Fibroblast of mammary gland (primary cell): ENCODE measurements around the gene TMEM19.

ENCODE experiments used
- DNase-seq: peaks from one replicate; pipeline ENCODE4 v3.0.0-alpha.2; 2010; ENCODE audit warnings: low read depth
- H3K4me3 ChIP-seq: 2 replicates; pipeline ENCODE4 v1.5.1; 2011; ENCODE audit warnings: low read depth, mild to moderate bottlenecking, low read length, moderate library complexity; ENCODE audit not compliant: control insufficient read depth
- CTCF ChIP-seq: conservative IDR thresholded peaks from 2 replicates; pipeline ENCODE4 v1.5.1; 2011; ENCODE audit warnings: low read depth, low read length, inconsistent platforms; ENCODE audit not compliant: control insufficient read depth, insufficient read depth

The TMEM19 gene

GRCh38 chr12:71727958-71728357 lies 42.1 kb downstream of the TMEM19 start:
- TF ChIP-seq CTCF = no peak
- DNase-seq = no peak

GRCh38 chr12:71730936-71731335 lies 45.1 kb downstream of the TMEM19 start:
- peak; percentile 52 for DNase-seq
- TF ChIP-seq CTCF = no peak

More at GRCh38 chr12:71727958-71728357, 42.1 kb downstream of the TMEM19 start:
- H3K4me3 ChIP-seq = no peak overlapping the region

GRCh38 chr12:71731439-71732356 lies 45.8 kb downstream of the TMEM19 start:
- DNase-seq = peak; percentile 77
- no peak overlapping the region for H3K4me3 ChIP-seq
- TF ChIP-seq CTCF = no peak

More at GRCh38 chr12:71730936-71731335, 45.1 kb downstream of the TMEM19 start:
- H3K4me3 ChIP-seq = no peak overlapping the region

GRCh38 chr12:71732357-71732712 lies 46.5 kb downstream of the TMEM19 start:
- no peak overlapping the region for H3K4me3 ChIP-seq
- TF ChIP-seq CTCF = no peak
- no peak for DNase-seq

- TF ChIP-seq CTCF = no peak
- DNase-seq = no peak
- H3K4me3 ChIP-seq = no peak overlapping the region
These were observed 51.3 kb downstream of the TMEM19 start for GRCh38 chr12:71737197-71737596.

- no peak overlapping the region for H3K4me3 ChIP-seq
- no peak for DNase-seq
- no peak for TF ChIP-seq CTCF
These were observed 57.1 kb downstream of the TMEM19 start for GRCh38 chr12:71742998-71743397.
